HCEC 1CT (cell line): ENCODE measurements around the gene GRM8.

Source experiments
- DNase-seq: peaks from one replicate; pipeline ENCODE4 v3.0.0-alpha.2; 2017

Gene GRM8

GRCh38 chr7:126803990-126804389, 448.8 kb downstream of the GRM8 start:
- DNase-seq = no peak

- peak; percentile 50 for DNase-seq
Measured at GRCh38 chr7:126803060-126803665, 449.6 kb downstream of the GRM8 start.

- DNase-seq = no peak
Measured at GRCh38 chr7:126801733-126802132, 451.0 kb downstream of the GRM8 start.

GRCh38 chr7:126799541-126799940, 453.2 kb downstream of the GRM8 start:
- no peak for DNase-seq

GRCh38 chr7:126792521-126792920, 460.2 kb downstream of the GRM8 start:
- no peak for DNase-seq

- DNase-seq = no peak
Measured at GRCh38 chr7:126791306-126791705, 461.4 kb downstream of the GRM8 start.

GRCh38 chr7:126790763-126791162, 462.0 kb downstream of the GRM8 start:
- peak; percentile 11 for DNase-seq

- no peak for DNase-seq
Measured at GRCh38 chr7:126783613-126784012, 469.1 kb downstream of the GRM8 start.

- no peak for DNase-seq
Measured at GRCh38 chr7:126780993-126781392, 471.7 kb downstream of the GRM8 start.

GRCh38 chr7:126778101-126778500, 474.6 kb downstream of the GRM8 start:
- DNase-seq = no peak

- no peak for DNase-seq
Measured at GRCh38 chr7:126776498-126776897, 476.2 kb downstream of the GRM8 start.

- no peak for DNase-seq
Measured at GRCh38 chr7:126774077-126774476, 478.7 kb downstream of the GRM8 start.

- no peak for DNase-seq
Measured at GRCh38 chr7:126768836-126769235, 483.9 kb downstream of the GRM8 start.

GRCh38 chr7:126760914-126761577, 491.7 kb downstream of the GRM8 start:
- no peak for DNase-seq

- DNase-seq = no peak
Measured at GRCh38 chr7:126755381-126755780, 497.4 kb downstream of the GRM8 start.

- DNase-seq = no peak
Measured at GRCh38 chr7:126750207-126750911, 502.4 kb downstream of the GRM8 start.

- no peak for DNase-seq
Measured at GRCh38 chr7:126728967-126729366, 523.8 kb downstream of the GRM8 start.

- DNase-seq = peak; percentile 74
Measured at GRCh38 chr7:126727930-126728391, 524.8 kb downstream of the GRM8 start.

- DNase-seq = no peak
Measured at GRCh38 chr7:126723966-126724544, 528.7 kb downstream of the GRM8 start.

GRCh38 chr7:126720232-126720631, 532.5 kb downstream of the GRM8 start:
- no peak for DNase-seq

- no peak for DNase-seq
Measured at GRCh38 chr7:126718419-126718818, 534.3 kb downstream of the GRM8 start.

GRCh38 chr7:126716321-126716720, 536.4 kb downstream of the GRM8 start:
- DNase-seq = peak; percentile 31

GRCh38 chr7:126715076-126715475, 537.7 kb downstream of the GRM8 start:
- peak; percentile 53 for DNase-seq
